ENCODE results near the gene OPALIN. TPM values are rescaled to one million over a fixed set of nuclear protein-coding genes. Genes with fewer than 3 reads are reported as not detected.

Gene OPALIN, protein sequence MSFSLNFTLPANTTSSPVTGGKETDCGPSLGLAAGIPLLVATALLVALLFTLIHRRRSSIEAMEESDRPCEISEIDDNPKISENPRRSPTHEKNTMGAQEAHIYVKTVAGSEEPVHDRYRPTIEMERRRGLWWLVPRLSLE
- not detected for total RNA-seq
- long read RNA-seq = 0 reads

- ATAC-seq (no peak), DNase-seq (no peak)
- intact Hi-C loops (cut with micrococcal nuclease) = no loop called here
These were observed at the start of gene OPALIN for GRCh38 chr10:96358851-96359540. OPALIN (minus strand) TSS chr10:96359002; CDS start chr10:96358896, 106 bp downstream.

- ATAC-seq = no peak
- intact Hi-C loops (cut with micrococcal nuclease) = no loop called here
- no peak for DNase-seq
These were observed 49.4 kb upstream of the OPALIN start for GRCh38 chr10:96408201-96408600.

DNA sequence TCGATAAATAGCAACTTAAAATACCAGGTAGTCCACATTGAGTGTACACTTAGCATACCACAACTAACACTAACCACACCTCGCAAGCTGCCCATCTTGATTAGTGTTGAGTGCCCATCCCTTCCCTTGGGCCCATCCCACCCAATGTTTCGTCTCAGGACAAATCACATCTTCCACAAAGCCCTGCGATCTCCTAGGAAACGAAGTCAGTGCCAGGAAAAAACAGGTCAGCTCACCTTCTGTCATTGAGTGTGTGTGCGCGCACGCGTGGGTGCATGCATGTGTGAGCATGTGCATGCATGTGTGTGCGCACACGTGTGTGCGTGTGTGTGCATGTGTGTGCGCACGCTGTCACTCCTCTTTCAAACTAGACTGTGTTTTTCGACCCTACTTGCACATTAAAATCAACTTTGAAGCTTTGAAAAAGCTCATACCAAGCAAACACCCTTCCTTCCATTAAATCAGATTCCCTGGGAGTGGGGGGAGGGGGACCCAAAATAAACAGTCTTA lies 48.8 kb upstream of the OPALIN start:
- no peak for DNase-seq
- intact Hi-C loops (cut with micrococcal nuclease) = no loop called here
- ATAC-seq = no peak

- ATAC-seq (no peak), DNase-seq (no peak)
- intact Hi-C loops (cut with micrococcal nuclease) = no loop called here
These were observed 47.3 kb upstream of the OPALIN start for GRCh38 chr10:96406091-96406490.

DNA sequence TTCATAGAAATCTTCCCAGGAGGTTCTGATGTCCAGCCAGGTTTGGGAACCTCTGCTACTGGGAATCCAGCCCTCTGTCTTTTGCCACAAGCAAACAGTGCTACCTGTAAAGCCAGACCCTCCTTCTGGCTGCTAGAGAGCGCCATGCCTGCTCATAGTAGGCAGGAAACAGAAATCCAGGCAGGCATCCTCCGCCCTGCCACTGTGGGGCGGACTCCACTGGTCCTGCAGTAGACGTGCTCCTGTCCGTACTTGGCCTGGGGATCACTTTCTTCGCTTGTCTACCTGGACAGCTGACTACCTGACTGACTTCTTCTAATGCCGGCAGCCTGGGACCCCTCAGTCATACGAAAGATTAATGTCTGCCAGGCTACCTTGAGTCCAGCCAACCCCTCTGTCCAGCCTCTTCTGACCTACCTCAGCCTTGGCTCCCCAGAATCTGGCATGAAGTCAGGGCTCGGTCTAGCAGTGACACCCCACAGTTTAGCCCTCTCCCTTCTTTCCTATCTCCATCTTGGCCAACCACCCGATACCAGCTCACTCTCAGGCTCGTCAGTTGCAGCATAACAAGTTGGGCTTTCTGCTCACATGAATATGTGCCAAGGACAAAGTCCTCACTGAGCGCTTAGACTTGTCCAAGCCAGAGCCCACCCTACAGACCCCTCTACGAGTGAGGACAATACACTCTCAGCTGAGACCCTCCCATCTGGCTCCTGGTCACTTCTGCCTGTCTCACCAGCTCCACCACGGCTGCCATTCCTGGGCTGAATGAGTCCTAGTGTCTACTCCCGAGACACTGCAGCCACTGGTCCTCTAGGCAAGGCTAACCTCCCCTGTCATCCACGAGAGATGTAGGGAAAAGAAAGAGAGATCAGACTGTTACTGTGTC lies 43.9 kb upstream of the OPALIN start:
- DNase-seq (no peak), ATAC-seq (no peak)
- intact Hi-C loops (cut with micrococcal nuclease) = no loop called here

- ATAC-seq (peak; percentile 22), DNase-seq (no peak)
- intact Hi-C loops (cut with micrococcal nuclease) = no loop called here
These were observed 42.2 kb upstream of the OPALIN start for GRCh38 chr10:96401036-96401435.

- intact Hi-C loops (cut with micrococcal nuclease) = no loop called here
- DNase-seq (no peak), ATAC-seq (no peak)
These were observed 41.7 kb upstream of the OPALIN start for GRCh38 chr10:96400465-96400864.

DNA sequence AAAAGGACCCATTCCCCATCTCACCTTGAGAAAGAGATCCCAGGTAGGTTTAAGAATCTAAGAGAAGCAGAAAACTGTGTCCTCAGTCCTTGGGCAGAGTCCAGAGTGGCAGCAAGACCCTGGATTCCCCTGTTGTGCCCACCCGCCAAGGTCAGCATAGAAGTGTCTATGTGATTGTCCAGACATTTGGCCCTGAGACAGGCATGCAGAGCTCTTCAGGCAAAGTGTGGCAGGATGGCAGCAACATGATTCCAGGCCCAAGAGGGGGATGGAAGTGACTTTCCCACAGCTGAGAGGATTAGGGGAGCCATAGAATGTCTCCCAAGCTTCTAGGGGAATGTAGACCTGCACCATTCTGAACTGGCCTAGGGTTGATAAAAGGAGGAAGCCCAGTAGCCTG lies 39.1 kb upstream of the OPALIN start:
- peak; percentile 51 for DNase-seq
- intact Hi-C loops (cut with micrococcal nuclease) = loop anchor here (5.0 kb wide), 1 partner anchor 114 kb away; the partner anchor contains the start of gene TLL2

GRCh38 chr10:96395931-96396877 lies 37.4 kb upstream of the OPALIN start:
- ATAC-seq (peak; percentile 69), DNase-seq (peak; percentile 80)
- intact Hi-C loops (cut with micrococcal nuclease) = loop anchor here (5.0 kb wide), 1 partner anchor 116 kb away; the partner anchor contains the start of gene TLL2

More for the DNA sequence above, 39.1 kb upstream of the OPALIN start:
- peak; percentile 82 for ATAC-seq

DNA sequence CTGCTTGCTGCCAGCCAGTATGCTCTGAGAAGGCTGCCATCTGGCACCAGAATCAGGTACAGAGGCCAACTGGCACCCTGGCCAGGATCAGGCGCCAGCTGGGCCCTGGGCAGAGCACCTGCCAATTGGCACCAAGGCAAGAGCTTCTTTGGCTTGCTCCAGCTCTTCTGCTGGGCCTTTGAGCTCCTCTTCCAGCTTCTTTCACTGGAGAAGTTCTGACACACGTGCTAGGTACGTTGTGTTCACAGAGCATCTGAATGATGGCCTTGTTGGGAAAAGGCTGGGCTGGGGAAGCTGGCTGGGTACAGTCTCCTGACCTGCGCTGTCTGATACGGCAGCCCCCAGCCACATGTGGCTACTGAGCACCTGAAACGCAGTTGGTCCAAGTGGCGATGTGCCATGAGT lies 31.7 kb upstream of the OPALIN start:
- intact Hi-C loops (cut with micrococcal nuclease) = no loop called here
- DNase-seq (peak; percentile 91), ATAC-seq (peak; percentile 96)

DNA sequence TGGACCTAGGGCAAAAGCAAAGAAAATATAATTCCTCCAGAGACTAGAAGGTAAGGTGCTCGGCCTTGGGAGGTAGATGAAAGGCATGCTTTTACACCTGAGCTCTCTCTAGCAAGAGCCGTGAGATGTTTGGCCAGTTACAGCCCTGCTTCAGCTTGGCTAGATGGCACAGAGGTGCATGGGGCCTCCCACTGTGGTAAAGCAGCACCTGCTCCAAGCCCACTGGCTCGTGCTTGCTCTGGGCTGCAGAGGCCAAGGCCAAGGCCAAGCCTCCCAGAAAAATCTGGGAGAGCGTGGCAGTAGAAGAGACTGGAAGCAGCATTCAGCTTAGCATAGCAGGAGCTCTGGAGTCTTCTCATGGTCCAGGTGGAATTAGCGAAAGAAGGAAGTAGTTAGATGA lies 31.0 kb upstream of the OPALIN start:
- ATAC-seq (no peak), DNase-seq (no peak)
- intact Hi-C loops (cut with micrococcal nuclease) = no loop called here

GRCh38 chr10:96387601-96388000 lies 28.8 kb upstream of the OPALIN start:
- ATAC-seq (no peak), DNase-seq (no peak)
- intact Hi-C loops (cut with micrococcal nuclease) = no loop called here

GRCh38 chr10:96387161-96387560 lies 28.4 kb upstream of the OPALIN start:
- ATAC-seq (no peak), DNase-seq (no peak)
- intact Hi-C loops (cut with micrococcal nuclease) = no loop called here

DNA sequence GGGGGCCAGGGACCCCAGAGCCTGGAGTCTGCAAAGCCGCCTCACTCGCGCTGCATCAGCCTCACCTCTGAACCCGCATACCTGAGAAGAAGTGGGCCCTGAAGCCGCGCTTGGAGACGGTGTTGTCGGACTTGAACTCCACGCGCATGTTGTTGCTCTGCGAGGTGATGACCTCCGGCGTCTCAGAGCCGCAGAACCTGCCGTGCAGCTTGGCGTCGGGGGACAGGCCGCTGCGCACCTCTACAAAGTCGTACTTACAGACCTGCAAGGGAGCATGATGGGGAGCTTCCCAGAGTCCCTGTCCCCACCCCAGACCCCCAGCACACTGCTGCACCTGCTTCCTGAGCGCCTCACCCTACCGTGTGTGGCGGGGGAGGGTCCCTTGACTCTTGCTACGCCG lies 25.7 kb upstream of the OPALIN start:
- no peak for DNase-seq
- ATAC-seq = no peak
- intact Hi-C loops (cut with micrococcal nuclease) = no loop called here

DNA sequence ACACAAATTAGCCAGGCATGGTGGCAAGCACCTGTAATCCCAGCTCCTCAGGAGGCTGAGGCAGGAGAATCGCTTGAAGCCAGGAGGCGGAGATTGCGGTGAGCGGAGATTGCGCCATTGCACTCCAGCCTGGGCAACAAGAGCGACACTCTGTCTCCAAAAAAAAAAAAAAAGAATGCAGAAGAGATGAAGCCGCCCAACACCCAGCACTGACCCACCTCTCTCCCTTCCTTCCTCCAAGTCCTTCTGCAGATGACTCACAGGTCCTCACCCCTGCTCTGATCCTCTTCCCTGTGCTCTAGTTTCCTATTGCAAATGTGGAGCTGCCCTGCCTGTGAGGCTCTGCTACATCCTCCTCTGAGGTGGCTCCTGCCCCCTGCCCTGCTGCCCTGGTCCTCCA lies 22.0 kb upstream of the OPALIN start:
- no peak for ATAC-seq
- intact Hi-C loops (cut with micrococcal nuclease) = no loop called here
- no peak for DNase-seq

- no peak for ATAC-seq
- DNase-seq = no peak
- intact Hi-C loops (cut with micrococcal nuclease) = no loop called here
These were observed 21.0 kb upstream of the OPALIN start for GRCh38 chr10:96379758-96380157.

DNA sequence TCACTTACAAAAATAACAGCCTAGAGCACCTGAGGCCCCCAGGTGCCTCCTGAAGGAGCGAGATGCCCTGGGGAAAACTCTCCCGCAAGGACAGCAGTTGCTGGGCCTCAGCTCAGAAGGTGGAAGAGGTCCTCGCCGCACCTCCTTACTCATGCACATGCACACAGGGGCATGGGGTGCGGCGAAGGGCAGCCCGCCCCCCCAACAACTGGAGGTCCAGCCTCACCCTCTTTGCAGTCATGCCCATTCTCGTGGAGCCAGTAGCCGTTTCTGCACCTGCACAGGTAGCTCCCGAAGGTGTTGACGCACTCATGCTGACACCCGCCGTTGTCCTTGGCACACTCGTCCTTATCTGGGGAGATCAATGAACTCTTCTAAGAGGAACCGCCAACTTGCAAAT lies 19.9 kb upstream of the OPALIN start:
- ATAC-seq (no peak), DNase-seq (no peak)
- intact Hi-C loops (cut with micrococcal nuclease) = no loop called here

GRCh38 chr10:96377816-96378294 lies 19.1 kb upstream of the OPALIN start:
- intact Hi-C loops (cut with micrococcal nuclease) = no loop called here
- ATAC-seq (peak; percentile 58), DNase-seq (peak; percentile 79)

DNA sequence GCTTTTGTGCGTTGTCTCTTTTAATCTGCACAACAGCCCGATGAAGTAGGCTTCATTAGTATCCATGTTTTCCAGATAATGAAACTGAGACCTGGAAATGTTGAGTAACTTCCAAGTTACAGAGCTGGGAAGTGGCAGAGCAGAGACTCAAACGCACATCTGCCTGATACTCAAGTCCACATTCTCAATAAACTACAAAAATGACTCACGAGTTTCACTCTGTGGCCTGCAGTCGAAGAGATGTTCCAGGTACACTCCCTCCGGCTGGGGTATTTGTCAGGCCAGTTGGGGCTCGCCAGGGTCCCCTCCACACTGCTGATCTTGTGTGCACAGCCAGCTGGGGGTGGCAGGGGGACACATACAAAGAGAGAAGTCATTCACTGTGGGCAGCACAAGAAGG lies 17.7 kb upstream of the OPALIN start:
- ATAC-seq (no peak), DNase-seq (no peak)
- intact Hi-C loops (cut with micrococcal nuclease) = no loop called here

All from left ventricle myocardium superior (tissue), 1 donor.